Prostate gland (tissue), 2 donors: ENCODE measurements around the gene WDR5.

Experiments
- POLR2A ChIP-seq: fragments of 450-650 bp; IDR thresholded peaks from one replicate; pipeline ENCODE4 v1.6.1; 2016; ENCODE audit warnings: antibody characterized with exemption, mild to moderate bottlenecking
- POLR2AphosphoS5 ChIP-seq: sonication (generic); formaldehyde crosslinking; IDR thresholded peaks from one replicate; pipeline ENCODE4 v1.6.1; 2017; ENCODE audit warnings: antibody characterized with exemption
- TF ChIP-seq, protein P1 (sequence below), 4 experiments: fragments of 200-600 bp in 2 of 4; fragments of 450-650 bp in 2 of 4; sonication (generic) in 2 of 4; IDR thresholded peaks; 1 replicate in 3 of 4; 2 replicates in 1 of 4; pipeline ENCODE4 v1.5.1; 2016 to 2019; ENCODE audit warnings: antibody characterized with exemption in 4 of 4, mild to moderate bottlenecking in 2 of 4, moderate library complexity in 2 of 4

DNA sequence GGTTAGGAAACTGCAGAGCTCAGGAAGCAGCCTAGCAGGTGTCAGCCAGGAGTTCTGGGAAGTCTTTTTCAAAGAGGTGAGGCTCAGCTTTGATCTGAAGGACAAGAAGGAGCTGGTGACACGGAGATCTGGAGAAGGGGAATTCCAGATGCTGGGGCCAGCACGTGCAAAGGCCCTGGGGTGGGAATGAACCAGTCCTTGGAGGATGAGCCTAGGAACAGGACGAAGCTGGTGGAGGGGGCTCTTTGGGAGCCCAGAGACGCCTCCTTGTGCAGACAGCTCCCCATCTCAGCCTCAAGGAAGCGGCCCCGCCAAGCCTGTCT lies 43.7 kb downstream of the WDR5 start:
- TF ChIP-seq, protein P1, sequence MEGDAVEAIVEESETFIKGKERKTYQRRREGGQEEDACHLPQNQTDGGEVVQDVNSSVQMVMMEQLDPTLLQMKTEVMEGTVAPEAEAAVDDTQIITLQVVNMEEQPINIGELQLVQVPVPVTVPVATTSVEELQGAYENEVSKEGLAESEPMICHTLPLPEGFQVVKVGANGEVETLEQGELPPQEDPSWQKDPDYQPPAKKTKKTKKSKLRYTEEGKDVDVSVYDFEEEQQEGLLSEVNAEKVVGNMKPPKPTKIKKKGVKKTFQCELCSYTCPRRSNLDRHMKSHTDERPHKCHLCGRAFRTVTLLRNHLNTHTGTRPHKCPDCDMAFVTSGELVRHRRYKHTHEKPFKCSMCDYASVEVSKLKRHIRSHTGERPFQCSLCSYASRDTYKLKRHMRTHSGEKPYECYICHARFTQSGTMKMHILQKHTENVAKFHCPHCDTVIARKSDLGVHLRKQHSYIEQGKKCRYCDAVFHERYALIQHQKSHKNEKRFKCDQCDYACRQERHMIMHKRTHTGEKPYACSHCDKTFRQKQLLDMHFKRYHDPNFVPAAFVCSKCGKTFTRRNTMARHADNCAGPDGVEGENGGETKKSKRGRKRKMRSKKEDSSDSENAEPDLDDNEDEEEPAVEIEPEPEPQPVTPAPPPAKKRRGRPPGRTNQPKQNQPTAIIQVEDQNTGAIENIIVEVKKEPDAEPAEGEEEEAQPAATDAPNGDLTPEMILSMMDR (IDR thresholded peaks at IDR 0.05), result no peak
- no peak for TF ChIP-seq POLR2A
- TF ChIP-seq POLR2AphosphoS5, result no peak
